DND-41 (cell line): Measurements from ENCODE around the gene HSD17B2.

Experiments
- ATAC-seq: fragments of 200-7000 bp; cut with Tn5 transposase; 3 replicates; pipeline ENCODE4 v1.9.1; 2021; ENCODE audit warnings: low read depth; ENCODE audit not compliant: insufficient read depth
- DNase-seq: peaks from one replicate; pipeline ENCODE4 v3.0.0-alpha.2; 2020
- H2AFZ ChIP-seq: 2 replicates; pipeline ENCODE4 v1.6.0; 2012; ENCODE audit warnings: low read depth, low read length
- H3K27ac ChIP-seq: 2 replicates; pipeline ENCODE4 v1.5.1; 2012; ENCODE audit warnings: low read length, inconsistent platforms
- H3K27me3 ChIP-seq: fragments of 200-600 bp; sonication (generic); 2 replicates; pipeline ENCODE4 v1.6.0; 2012; ENCODE audit warnings: low read length, mild to moderate bottlenecking, inconsistent platforms; ENCODE audit not compliant: insufficient read depth, poor library complexity
- H3K36me3 ChIP-seq: 2 replicates; pipeline ENCODE4 v1.5.1; 2012; ENCODE audit warnings: low read length, inconsistent platforms; ENCODE audit not compliant: insufficient read depth
- H3K4me1 ChIP-seq: 2 replicates; pipeline ENCODE4 v1.5.1; 2012; ENCODE audit warnings: mild to moderate bottlenecking, low read length; ENCODE audit not compliant: insufficient read depth
- H3K4me2 ChIP-seq: 2 replicates; pipeline ENCODE4 v1.6.0; 2012; ENCODE audit warnings: mild to moderate bottlenecking, moderate library complexity, low read length, inconsistent platforms; ENCODE audit not compliant: insufficient read depth
- H3K4me3 ChIP-seq, 2 experiments: fragments of 200-600 bp in 1 of 2; shearing (Covaris generic) in 1 of 2; 2 replicates each; pipeline ENCODE4 v1.5.1; 2012 to 2016; ENCODE audit warnings: inconsistent platforms in 2 of 2, low read length in 2 of 2, mild to moderate bottlenecking in 2 of 2, low read depth in 1 of 2, moderate library complexity in 1 of 2
- H3K79me2 ChIP-seq: 2 replicates; pipeline ENCODE4 v1.6.0; 2012; ENCODE audit warnings: low read length, inconsistent platforms; ENCODE audit not compliant: insufficient read depth
- H3K9ac ChIP-seq: 2 replicates; pipeline ENCODE4 v1.6.0; 2012; ENCODE audit warnings: low read depth, mild to moderate bottlenecking, inconsistent platforms, low read length, moderate library complexity
- H3K9me3 ChIP-seq: 2 replicates; pipeline ENCODE4 v1.5.1; 2012; ENCODE audit warnings: low read length, moderate library complexity, mild to moderate bottlenecking, inconsistent platforms; ENCODE audit not compliant: insufficient read depth, severe bottlenecking
- H4K20me1 ChIP-seq: 2 replicates; pipeline ENCODE4 v1.6.0; 2012; ENCODE audit warnings: low read length; ENCODE audit not compliant: insufficient read depth
- CTCF ChIP-seq: IDR thresholded peaks from 2 replicates; pipeline ENCODE4 v1.5.1; 2012; ENCODE audit warnings: borderline replicate concordance, low read length, moderate library complexity, mild to moderate bottlenecking; ENCODE audit not compliant: poor library complexity, severe bottlenecking; ENCODE audit errors: extremely low read depth
- EZH2 ChIP-seq: IDR thresholded peaks from 3 replicates; pipeline ENCODE4 v1.6.1; 2012; ENCODE audit warnings: borderline replicate concordance, low read depth, mild to moderate bottlenecking, moderate library complexity, low read length, inconsistent platforms; ENCODE audit not compliant: severe bottlenecking

Gene HSD17B2

GRCh38 chr16:82023206-82023605 lies 11.8 kb upstream of the HSD17B2 start:
- ATAC-seq (no peak), DNase-seq (no peak)
- no peaks in the 10 kb centered on the region for H4K20me1 ChIP-seq
- no peak overlapping the region for H3K4me3 ChIP-seq
- no peak overlapping the region for H2AFZ ChIP-seq
- no peaks in the 10 kb centered on the region for H3K9me3 ChIP-seq
- H3K4me1 ChIP-seq, result no peaks in the 10 kb centered on the region
- no peak overlapping the region for H3K4me2 ChIP-seq
- no peaks in the 10 kb centered on the region for H3K36me3 ChIP-seq
- H3K27ac ChIP-seq, result no peak overlapping the region
- peaks cover 8% of the 10 kb centered on the region for H3K27me3 ChIP-seq
- H3K9ac ChIP-seq, result no peak overlapping the region
- H3K79me2 ChIP-seq, result no peaks in the 10 kb centered on the region
- TF ChIP-seq EZH2, result no peak
- TF ChIP-seq CTCF, result no peak

DNA sequence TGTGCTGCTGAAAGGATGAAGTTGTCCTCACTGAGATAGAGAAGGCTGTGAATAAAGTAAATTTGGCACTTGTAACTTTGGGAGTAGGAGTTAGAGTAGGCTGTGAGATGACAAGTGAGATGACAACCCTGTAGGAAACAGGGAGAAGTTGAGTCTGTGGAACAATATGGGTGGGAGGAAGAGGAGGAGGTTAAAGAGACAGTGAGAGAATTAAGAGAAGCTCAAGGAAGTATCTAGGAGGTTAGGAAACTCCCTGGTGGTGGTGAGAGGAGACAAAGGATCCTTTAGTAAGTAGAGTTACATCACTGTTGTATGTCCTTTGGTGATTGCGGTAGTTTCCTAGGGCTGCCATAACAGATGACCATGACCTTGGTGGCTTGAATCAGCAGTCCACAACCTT lies 10.7 kb upstream of the HSD17B2 start:
- no peaks in the 10 kb centered on the region for H4K20me1 ChIP-seq
- H2AFZ ChIP-seq, result no peak overlapping the region
- ATAC-seq (no peak), DNase-seq (no peak)
- H3K9me3 ChIP-seq, result no peaks in the 10 kb centered on the region
- H3K27me3 ChIP-seq, result peaks cover 4% of the 10 kb centered on the region
- H3K27ac ChIP-seq, result no peak overlapping the region
- no peak overlapping the region for H3K4me3 ChIP-seq
- TF ChIP-seq CTCF (no peak), EZH2 (no peak)
- H3K79me2 ChIP-seq, result no peaks in the 10 kb centered on the region
- H3K36me3 ChIP-seq, result no peaks in the 10 kb centered on the region
- H3K9ac ChIP-seq, result no peak overlapping the region
- no peaks in the 10 kb centered on the region for H3K4me1 ChIP-seq
- no peak overlapping the region for H3K4me2 ChIP-seq

DNA sequence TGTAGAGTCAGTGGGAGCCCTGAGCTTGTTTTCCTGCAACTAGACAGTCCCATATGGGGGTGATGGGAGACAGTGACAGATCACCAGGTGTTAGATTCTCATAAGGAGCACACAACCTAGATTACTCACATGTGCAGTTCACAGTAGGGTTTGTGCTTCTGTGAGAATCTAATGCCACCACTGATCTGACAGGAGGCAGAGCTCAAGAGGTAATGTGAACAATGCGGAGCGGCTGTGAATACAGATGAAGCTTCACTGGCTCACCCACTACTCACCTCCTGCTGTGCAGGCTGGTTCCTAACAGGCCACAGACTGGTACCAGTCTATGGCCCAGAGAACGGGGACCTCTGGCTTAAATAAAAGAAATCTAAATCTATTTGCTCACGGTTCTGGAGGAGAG lies 10.2 kb upstream of the HSD17B2 start:
- H3K27me3 ChIP-seq, result peaks cover 4% of the 10 kb centered on the region
- H4K20me1 ChIP-seq, result no peaks in the 10 kb centered on the region
- no peak for TF ChIP-seq EZH2
- TF ChIP-seq CTCF, result no peak
- H2AFZ ChIP-seq, result no peak overlapping the region
- DNase-seq, result no peak
- no peaks in the 10 kb centered on the region for H3K4me1 ChIP-seq
- no peak for ATAC-seq
- H3K9me3 ChIP-seq, result no peaks in the 10 kb centered on the region
- H3K79me2 ChIP-seq, result no peaks in the 10 kb centered on the region
- H3K4me3 ChIP-seq, result no peak overlapping the region
- H3K9ac ChIP-seq, result no peak overlapping the region
- no peak overlapping the region for H3K27ac ChIP-seq
- H3K4me2 ChIP-seq, result no peak overlapping the region
- H3K36me3 ChIP-seq, result no peaks in the 10 kb centered on the region

- no peak overlapping the region for H3K27ac ChIP-seq
- H3K9ac ChIP-seq, result no peak overlapping the region
- H2AFZ ChIP-seq, result no peak overlapping the region
- H4K20me1 ChIP-seq, result no peaks in the 10 kb centered on the region
- TF ChIP-seq CTCF, result no peak
- no peak for TF ChIP-seq EZH2
- H3K36me3 ChIP-seq, result no peaks in the 10 kb centered on the region
- no peaks in the 10 kb centered on the region for H3K79me2 ChIP-seq
- DNase-seq (no peak), ATAC-seq (no peak)
- H3K4me3 ChIP-seq, result no peak overlapping the region
- no peak overlapping the region for H3K4me2 ChIP-seq
- peaks cover 4% of the 10 kb centered on the region for H3K27me3 ChIP-seq
- no peaks in the 10 kb centered on the region for H3K4me1 ChIP-seq
- H3K9me3 ChIP-seq, result no peaks in the 10 kb centered on the region
Measured at GRCh38 chr16:82027629-82028064, 7.4 kb upstream of the HSD17B2 start.
